ENCODE results near the gene DTNB.

DNA sequence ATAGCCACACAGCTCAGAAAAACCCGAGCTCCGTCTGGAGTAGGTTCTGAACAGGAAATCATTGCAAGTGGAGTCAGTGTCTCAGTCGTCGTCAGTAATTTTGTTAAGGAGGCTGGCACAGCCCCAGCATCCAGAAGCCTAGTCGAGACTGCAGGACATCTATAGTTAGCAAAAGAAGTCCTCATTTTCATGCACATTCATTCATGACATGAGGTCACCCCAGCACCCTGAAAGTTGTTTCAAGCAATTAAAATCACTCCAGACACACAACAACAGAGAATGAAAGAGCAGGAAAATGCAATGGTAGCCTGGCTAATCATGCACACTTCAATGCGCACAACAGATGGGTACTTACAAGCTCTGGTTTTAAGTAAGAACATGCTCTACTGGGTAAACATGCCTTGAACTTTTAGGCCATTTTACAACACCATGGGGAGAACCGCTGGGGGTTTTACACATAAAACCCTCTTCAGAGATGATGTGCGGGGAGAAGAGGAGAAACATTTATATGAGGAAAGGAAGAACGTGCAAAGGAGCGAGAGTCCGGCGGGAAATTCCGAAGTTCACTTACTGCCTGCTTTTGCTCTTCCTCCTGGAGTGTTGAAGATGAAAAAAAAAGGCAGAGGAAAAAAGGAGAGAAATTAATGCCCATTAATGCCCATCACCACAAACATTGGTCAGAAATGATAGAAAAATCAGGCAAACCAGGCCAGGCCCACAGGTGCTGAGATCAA is 254.3 kb downstream of the DTNB start:
- TF ChIP-seq, protein P1, sequence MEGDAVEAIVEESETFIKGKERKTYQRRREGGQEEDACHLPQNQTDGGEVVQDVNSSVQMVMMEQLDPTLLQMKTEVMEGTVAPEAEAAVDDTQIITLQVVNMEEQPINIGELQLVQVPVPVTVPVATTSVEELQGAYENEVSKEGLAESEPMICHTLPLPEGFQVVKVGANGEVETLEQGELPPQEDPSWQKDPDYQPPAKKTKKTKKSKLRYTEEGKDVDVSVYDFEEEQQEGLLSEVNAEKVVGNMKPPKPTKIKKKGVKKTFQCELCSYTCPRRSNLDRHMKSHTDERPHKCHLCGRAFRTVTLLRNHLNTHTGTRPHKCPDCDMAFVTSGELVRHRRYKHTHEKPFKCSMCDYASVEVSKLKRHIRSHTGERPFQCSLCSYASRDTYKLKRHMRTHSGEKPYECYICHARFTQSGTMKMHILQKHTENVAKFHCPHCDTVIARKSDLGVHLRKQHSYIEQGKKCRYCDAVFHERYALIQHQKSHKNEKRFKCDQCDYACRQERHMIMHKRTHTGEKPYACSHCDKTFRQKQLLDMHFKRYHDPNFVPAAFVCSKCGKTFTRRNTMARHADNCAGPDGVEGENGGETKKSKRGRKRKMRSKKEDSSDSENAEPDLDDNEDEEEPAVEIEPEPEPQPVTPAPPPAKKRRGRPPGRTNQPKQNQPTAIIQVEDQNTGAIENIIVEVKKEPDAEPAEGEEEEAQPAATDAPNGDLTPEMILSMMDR (IDR thresholded peaks at IDR 0.05): no peak
- TF ChIP-seq POLR2A (IDR thresholded peaks at IDR 0.05): no peak

Data from Peyer's patch (tissue), 4 donors.